KBM-7 (cell line): ENCODE measurements around the gene TLDC2.
"Not testable (repeated sequence)": the region's sequence is repeated elsewhere in the genome, so short reads cannot be mapped to it uniquely, and the experiment has no call there.

Experiments
- DNase-seq: peaks from one replicate; pipeline ENCODE4 v3.0.0-alpha.2; 2015
- in situ Hi-C: fragments of 300-500 bp; cut with MboI; formaldehyde crosslinking; loops from 2 replicates; pipeline ENCODE4 v1.14.3; 2020; ENCODE audit warnings: low sequenced_read_pairs, low pct_unique_long_range_greater_than_20kb, mixed read lengths

Gene TLDC2

GRCh38 chr20:36888880-36889516 is 13.1 kb downstream of the TLDC2 start:
- in situ Hi-C loops: no loop called here
- DNase-seq: no peak

- no peak for DNase-seq
- in situ Hi-C loops: no loop called here
Measured at GRCh38 chr20:36890586-36890985, 14.6 kb downstream of the TLDC2 start.

GRCh38 chr20:36891211-36891610 is 15.3 kb downstream of the TLDC2 start:
- DNase-seq: no peak
- in situ Hi-C loops: no loop called here

- DNase-seq: no peak
- in situ Hi-C loops: no loop called here
Measured at GRCh38 chr20:36893801-36894200, 17.9 kb downstream of the TLDC2 start.

GRCh38 chr20:36895036-36895435 is 19.1 kb downstream of the TLDC2 start:
- in situ Hi-C loops: no loop called here
- DNase-seq: no peak

- in situ Hi-C loops: no loop called here
- DNase-seq: no peak
Measured at GRCh38 chr20:36904690-36905089, 28.8 kb downstream of the TLDC2 start.

GRCh38 chr20:36905566-36905965 is 29.6 kb downstream of the TLDC2 start:
- DNase-seq, in situ Hi-C loops: not testable (repeated sequence)

- in situ Hi-C loops, DNase-seq: not testable (repeated sequence)
Measured at GRCh38 chr20:36906086-36906485, 30.1 kb downstream of the TLDC2 start.

- in situ Hi-C loops: no loop called here
- DNase-seq: no peak
Measured at GRCh38 chr20:36908603-36909002, 32.7 kb downstream of the TLDC2 start.

- no peak for DNase-seq
- in situ Hi-C loops: no loop called here
Measured at GRCh38 chr20:36916199-36916598, 40.3 kb downstream of the TLDC2 start.

GRCh38 chr20:36917240-36917639 is 41.3 kb downstream of the TLDC2 start:
- DNase-seq: no peak
- in situ Hi-C loops: no loop called here

GRCh38 chr20:36917943-36918342 is 42.0 kb downstream of the TLDC2 start:
- in situ Hi-C loops: no loop called here
- no peak for DNase-seq

GRCh38 chr20:36919715-36920333 is 43.9 kb downstream of the TLDC2 start:
- in situ Hi-C loops: no loop called here
- DNase-seq: peak; percentile 57

- in situ Hi-C loops: no loop called here
- DNase-seq: no peak
Measured at GRCh38 chr20:36920334-36920730, 44.4 kb downstream of the TLDC2 start.

- DNase-seq: no peak
- in situ Hi-C loops: no loop called here
Measured at GRCh38 chr20:36924167-36925045, 48.5 kb downstream of the TLDC2 start.

- in situ Hi-C loops: no loop called here
- DNase-seq: no peak
Measured at GRCh38 chr20:36925234-36925633, 49.3 kb downstream of the TLDC2 start.

GRCh38 chr20:36926653-36927200 is 50.8 kb downstream of the TLDC2 start:
- no peak for DNase-seq

GRCh38 chr20:36927704-36928103 is 51.8 kb downstream of the TLDC2 start:
- DNase-seq: no peak
- in situ Hi-C loops: no loop called here

More at GRCh38 chr20:36926653-36927200, 50.8 kb downstream of the TLDC2 start:
- in situ Hi-C loops: no loop called here

- DNase-seq: no peak
- in situ Hi-C loops: no loop called here
Measured at GRCh38 chr20:36929290-36929689, 53.4 kb downstream of the TLDC2 start.

- DNase-seq: no peak
- in situ Hi-C loops: no loop called here
Measured at GRCh38 chr20:36929691-36930090, 53.8 kb downstream of the TLDC2 start.
